HL-60 (cell line): ENCODE data around the gene CFAP251.
"Not testable (repeated sequence)": the region's sequence is repeated elsewhere in the genome, so short reads cannot be mapped to it uniquely, and the experiment has no call there.

ENCODE experiments used
- DNase-seq, 2 experiments: peaks; one replicate each; pipeline ENCODE4 v3.0.0-alpha.2; 2010 to 2020; ENCODE audit warnings: low read depth in 1 of 2, low spot score in 1 of 2
- H3K27ac ChIP-seq: fragments of 250-450 bp; sonication (Bioruptor Pico); replicated peaks from 2 replicates; pipeline ENCODE4 v1.5.1; 2020; ENCODE audit warnings: mild to moderate bottlenecking, moderate library complexity
- H3K27me3 ChIP-seq: fragments of 250-450 bp; sonication (Bioruptor Pico); 2 replicates; pipeline ENCODE4 v1.5.1; 2021; ENCODE audit warnings: mild to moderate bottlenecking, moderate library complexity; ENCODE audit not compliant: insufficient read depth, poor library complexity, severe bottlenecking
- H3K4me3 ChIP-seq: replicated peaks from 2 replicates; pipeline ENCODE4 v1.5.1; 2011; ENCODE audit warnings: mild to moderate bottlenecking, control low read depth, low read length; ENCODE audit not compliant: insufficient read depth
- GABPA ChIP-seq: IDR thresholded peaks from 2 replicates; pipeline ENCODE4 v1.6.1; 2012; ENCODE audit warnings: low read depth
- POLR2AphosphoS5 ChIP-seq: IDR thresholded peaks from 2 replicates; pipeline ENCODE4 v1.6.1; 2012; ENCODE audit warnings: low read depth
- SPI1 ChIP-seq: IDR thresholded peaks from 2 replicates; pipeline ENCODE4 v1.6.1; 2012; ENCODE audit warnings: low read depth, mild to moderate bottlenecking, borderline replicate concordance
- TF ChIP-seq, protein P1 (sequence below): IDR thresholded peaks from one replicate; pipeline ENCODE4 v1.5.1; 2011; ENCODE audit warnings: low read length, control low read depth, inconsistent platforms; ENCODE audit not compliant: insufficient read depth
- TF ChIP-seq, protein P2 (sequence below): IDR thresholded peaks from 2 replicates; pipeline ENCODE4 v1.6.1; 2012; ENCODE audit warnings: low read depth; ENCODE audit not compliant: insufficient replicate concordance

CFAP251 gene

DNA sequence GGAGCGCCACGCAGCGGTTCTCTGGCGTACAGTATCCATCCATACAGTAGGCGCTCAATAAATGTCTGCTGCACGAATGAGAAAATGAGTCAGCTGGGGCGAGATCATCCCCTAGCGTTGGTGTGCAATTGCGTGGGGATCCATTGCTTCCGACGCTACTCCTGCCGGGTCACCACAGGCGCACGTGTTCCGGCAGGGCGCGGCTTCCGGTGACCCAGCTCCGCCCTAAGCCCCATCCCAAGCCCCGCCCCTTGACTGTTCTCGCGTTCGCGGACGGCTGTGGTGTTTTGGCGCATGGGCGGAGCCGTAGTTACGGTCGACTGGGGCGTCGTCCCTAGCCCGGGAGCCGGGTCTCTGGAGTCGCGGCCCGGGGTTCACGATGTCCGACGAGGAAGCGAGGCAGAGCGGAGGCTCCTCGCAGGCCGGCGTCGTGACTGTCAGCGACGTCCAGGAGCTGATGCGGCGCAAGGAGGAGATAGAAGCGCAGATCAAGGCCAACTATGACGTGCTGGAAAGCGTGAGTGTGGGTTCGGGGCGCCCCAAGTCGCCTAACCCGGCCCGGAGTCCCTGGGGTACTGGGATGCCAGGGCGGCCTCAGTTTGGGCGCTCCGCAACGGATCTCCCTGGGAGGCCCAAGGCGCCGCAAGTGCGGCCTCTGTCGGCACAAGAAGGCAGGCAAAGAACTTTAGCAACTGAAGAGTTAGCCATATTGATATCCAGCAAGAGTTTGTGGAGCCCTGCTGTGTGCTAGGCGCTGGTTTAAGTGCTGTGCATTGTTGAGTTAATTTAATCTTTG lies 29.7 kb upstream of the CFAP251 start, which contains the start of gene PSMD9:
TSS of gene PSMD9 (plus strand) at position 313 of the 796 bp plus-strand sequence. CDS start at position 380, 67 bp downstream.
- H3K4me3 ChIP-seq = peak within 1 kb of the TSS; percentile 83
- H3K27me3 ChIP-seq = no peaks in the 10 kb centered on the region
- DNase-seq = peak; percentile 99 to 100
- H3K27ac ChIP-seq = peak within 1 kb of the TSS; percentile 79
- TF ChIP-seq SPI1 (no peak), GABPA (peak; percentile 95), POLR2AphosphoS5 (peak; percentile 87)
- TF ChIP-seq, protein P1, sequence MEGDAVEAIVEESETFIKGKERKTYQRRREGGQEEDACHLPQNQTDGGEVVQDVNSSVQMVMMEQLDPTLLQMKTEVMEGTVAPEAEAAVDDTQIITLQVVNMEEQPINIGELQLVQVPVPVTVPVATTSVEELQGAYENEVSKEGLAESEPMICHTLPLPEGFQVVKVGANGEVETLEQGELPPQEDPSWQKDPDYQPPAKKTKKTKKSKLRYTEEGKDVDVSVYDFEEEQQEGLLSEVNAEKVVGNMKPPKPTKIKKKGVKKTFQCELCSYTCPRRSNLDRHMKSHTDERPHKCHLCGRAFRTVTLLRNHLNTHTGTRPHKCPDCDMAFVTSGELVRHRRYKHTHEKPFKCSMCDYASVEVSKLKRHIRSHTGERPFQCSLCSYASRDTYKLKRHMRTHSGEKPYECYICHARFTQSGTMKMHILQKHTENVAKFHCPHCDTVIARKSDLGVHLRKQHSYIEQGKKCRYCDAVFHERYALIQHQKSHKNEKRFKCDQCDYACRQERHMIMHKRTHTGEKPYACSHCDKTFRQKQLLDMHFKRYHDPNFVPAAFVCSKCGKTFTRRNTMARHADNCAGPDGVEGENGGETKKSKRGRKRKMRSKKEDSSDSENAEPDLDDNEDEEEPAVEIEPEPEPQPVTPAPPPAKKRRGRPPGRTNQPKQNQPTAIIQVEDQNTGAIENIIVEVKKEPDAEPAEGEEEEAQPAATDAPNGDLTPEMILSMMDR = peak; percentile 87
- TF ChIP-seq, protein P2, sequence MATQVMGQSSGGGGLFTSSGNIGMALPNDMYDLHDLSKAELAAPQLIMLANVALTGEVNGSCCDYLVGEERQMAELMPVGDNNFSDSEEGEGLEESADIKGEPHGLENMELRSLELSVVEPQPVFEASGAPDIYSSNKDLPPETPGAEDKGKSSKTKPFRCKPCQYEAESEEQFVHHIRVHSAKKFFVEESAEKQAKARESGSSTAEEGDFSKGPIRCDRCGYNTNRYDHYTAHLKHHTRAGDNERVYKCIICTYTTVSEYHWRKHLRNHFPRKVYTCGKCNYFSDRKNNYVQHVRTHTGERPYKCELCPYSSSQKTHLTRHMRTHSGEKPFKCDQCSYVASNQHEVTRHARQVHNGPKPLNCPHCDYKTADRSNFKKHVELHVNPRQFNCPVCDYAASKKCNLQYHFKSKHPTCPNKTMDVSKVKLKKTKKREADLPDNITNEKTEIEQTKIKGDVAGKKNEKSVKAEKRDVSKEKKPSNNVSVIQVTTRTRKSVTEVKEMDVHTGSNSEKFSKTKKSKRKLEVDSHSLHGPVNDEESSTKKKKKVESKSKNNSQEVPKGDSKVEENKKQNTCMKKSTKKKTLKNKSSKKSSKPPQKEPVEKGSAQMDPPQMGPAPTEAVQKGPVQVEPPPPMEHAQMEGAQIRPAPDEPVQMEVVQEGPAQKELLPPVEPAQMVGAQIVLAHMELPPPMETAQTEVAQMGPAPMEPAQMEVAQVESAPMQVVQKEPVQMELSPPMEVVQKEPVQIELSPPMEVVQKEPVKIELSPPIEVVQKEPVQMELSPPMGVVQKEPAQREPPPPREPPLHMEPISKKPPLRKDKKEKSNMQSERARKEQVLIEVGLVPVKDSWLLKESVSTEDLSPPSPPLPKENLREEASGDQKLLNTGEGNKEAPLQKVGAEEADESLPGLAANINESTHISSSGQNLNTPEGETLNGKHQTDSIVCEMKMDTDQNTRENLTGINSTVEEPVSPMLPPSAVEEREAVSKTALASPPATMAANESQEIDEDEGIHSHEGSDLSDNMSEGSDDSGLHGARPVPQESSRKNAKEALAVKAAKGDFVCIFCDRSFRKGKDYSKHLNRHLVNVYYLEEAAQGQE = peak; percentile 31

DNA sequence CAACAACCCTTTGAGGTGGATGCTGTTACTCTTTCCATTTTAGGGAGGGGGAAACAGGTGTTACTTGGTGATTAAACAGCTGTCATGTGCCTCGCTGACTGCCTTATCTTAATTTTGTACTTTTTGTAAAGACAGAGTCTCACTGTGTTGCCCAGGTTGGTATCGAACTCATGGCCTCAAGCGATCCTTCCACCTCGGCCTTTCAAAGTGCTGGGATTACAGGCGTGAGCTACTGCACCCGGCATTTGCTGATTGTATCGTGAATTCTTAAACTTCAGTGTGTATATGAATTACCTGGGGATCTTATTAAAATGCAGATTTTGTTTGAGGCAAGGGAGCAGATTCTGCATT lies 29.1 kb upstream of the CFAP251 start:
- no peak for TF ChIP-seq GABPA
- TF ChIP-seq, protein P2 = no peak
- TF ChIP-seq, protein P1 = no peak
- no peak for TF ChIP-seq SPI1
- TF ChIP-seq POLR2AphosphoS5 = no peak
- Histone ChIP-seq H3K27me3 (no peaks in the 10 kb centered on the region), H3K4me3 (peak overlapping the region; percentile 83), H3K27ac (peak overlapping the region; percentile 79)
- no peak for DNase-seq

DNA sequence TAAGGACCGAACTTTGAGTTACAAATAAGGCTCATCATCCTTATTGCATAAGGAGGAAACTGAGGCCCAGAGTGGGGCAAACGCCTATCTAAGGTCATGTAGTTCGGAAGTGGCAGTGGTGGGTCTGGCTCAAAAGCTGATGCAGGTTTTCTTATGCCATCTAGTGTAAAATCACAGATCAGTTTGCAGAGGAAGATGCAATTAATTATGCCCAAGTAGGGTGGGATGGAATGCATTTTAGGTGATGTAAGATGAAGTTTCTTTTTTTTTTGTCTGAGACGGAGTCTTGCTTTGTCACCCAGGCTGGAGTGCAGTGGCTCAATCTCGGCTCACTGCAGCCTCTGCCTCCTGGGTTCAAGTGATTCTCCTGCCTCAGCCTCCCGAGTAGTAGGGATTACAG lies 28.7 kb upstream of the CFAP251 start:
- not testable (repeated sequence) for H3K27me3 ChIP-seq, DNase-seq
- H3K27ac ChIP-seq = peak overlapping the region; percentile 79
- H3K4me3 ChIP-seq = peak overlapping the region; percentile 83

DNA sequence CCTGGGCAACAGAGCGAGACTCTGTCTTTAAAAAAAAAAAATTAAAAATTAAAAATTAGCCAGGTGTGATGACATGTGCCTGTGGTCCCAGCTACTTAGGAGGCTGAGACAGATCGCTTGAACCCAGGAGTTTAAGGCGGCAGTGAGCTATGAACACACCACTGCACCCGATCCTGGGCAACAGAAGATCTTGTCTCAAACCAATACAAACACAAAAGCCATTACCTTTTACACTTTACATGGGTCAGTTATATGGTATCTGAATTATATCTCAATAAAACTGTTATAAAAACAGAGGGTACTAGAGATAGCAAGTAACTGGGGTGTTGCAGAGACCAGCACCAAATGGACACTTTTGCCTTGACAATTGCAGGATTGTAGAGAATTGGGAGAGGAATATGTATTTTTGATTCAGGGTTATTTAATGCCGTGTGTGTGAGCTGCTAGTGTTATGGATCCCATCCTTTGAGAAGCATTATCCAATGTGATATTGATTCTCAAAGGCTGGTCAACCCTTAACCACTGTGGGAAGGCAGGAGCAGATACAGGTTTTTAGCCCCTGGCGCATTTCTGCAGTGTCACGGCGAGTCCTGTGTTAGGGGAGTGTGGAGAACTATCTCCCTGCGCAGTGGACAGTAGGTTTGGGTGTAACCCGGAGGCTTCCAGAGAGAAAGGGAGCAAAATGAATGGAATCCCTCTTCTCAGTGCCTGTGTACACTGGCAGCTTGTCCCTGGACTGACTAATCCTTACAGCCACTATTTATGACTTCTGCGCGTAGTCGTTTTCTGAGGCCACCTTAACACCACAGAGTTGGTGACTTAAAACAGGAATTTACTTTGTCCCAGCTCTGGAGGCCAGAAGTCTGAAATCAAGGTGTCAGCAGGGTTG lies 25.5 kb upstream of the CFAP251 start:
- no peaks in the 10 kb centered on the region for H3K27me3 ChIP-seq
- no peak overlapping the region for H3K4me3 ChIP-seq
- TF ChIP-seq SPI1 (no peak), POLR2AphosphoS5 (no peak), GABPA (no peak)
- TF ChIP-seq, protein P2 = no peak
- TF ChIP-seq, protein P1 = no peak
- H3K27ac ChIP-seq = no peak overlapping the region
- no peak for DNase-seq
